H1 (cell line): ENCODE results near the gene MYCBP2. TPM values are rescaled to one million over a fixed set of nuclear protein-coding genes. Genes with fewer than 3 reads are reported as not detected.
"Not testable (repeated sequence)": the region's sequence is repeated elsewhere in the genome, so short reads cannot be mapped to it uniquely, and the experiment has no call there.

ENCODE experiments used
- CTCF ChIA-PET: fragments of 300-600 bp; sonication (Branson Sonifier 250); formaldehyde crosslinking; loops from one replicate; lab custom pipeline; 2021; ENCODE audit not compliant: partially characterized antibody; lab: Charles Lee
- POLR2A ChIA-PET: fragments of 300-600 bp; sonication (Branson Sonifier 250); formaldehyde crosslinking; loops from one replicate; lab custom pipeline; 2021; ENCODE audit warnings: inconsistent platforms; ENCODE audit not compliant: partially characterized antibody; lab: Charles Lee
- DNase-seq, 2 experiments: peaks; one replicate each; pipeline versions ENCODE4 v3.0.0 to v3.0.0-alpha.2; 2010 to 2022; ENCODE audit warnings: low spot score in 2 of 2, low read depth in 1 of 2, mixed read lengths in 1 of 2
- FAIRE-seq: peaks from 2 replicates; lab custom pipeline; 2011; peaks lifted over from hg19 to GRCh38; lab: Jason Lieb, UNC
- H2AFZ ChIP-seq: 2 replicates; pipeline ENCODE4 v1.8.1; 2012; ENCODE audit warnings: low read length, inconsistent platforms
- H2AK5ac ChIP-seq: 2 replicates; pipeline ENCODE4 v1.6.1; 2013; ENCODE audit warnings: low read depth, low read length
- H2BK120ac ChIP-seq: replicated peaks from 2 replicates; pipeline ENCODE3; 2013; ENCODE audit warnings: low read depth, low read length, inconsistent platforms
- H2BK12ac ChIP-seq: 2 replicates; pipeline ENCODE4 v1.6.1; 2013; ENCODE audit warnings: low read depth, low read length
- H2BK15ac ChIP-seq: 2 replicates; pipeline ENCODE4 v1.6.1; 2013; ENCODE audit warnings: low read length
- H2BK20ac ChIP-seq: 2 replicates; pipeline ENCODE4 v1.6.1; 2013; ENCODE audit warnings: low read length
- H2BK5ac ChIP-seq: 2 replicates; pipeline ENCODE4 v1.6.1; 2013; ENCODE audit warnings: low read depth, low read length
- H3K14ac ChIP-seq: 2 replicates; pipeline ENCODE4 v1.6.1; 2013; ENCODE audit warnings: inconsistent platforms; ENCODE audit not compliant: insufficient read length
- H3K18ac ChIP-seq: 2 replicates; pipeline ENCODE4 v1.6.1; 2013; ENCODE audit warnings: low read length; ENCODE audit errors: extremely low read depth
- H3K23ac ChIP-seq: 2 replicates; pipeline ENCODE4 v1.6.1; 2013; ENCODE audit warnings: inconsistent platforms; ENCODE audit not compliant: insufficient read length
- H3K23me2 ChIP-seq: 2 replicates; pipeline ENCODE4 v1.6.1; 2013; ENCODE audit warnings: low read depth, low read length
- H3K27ac ChIP-seq: 2 replicates; pipeline ENCODE4 v1.6.1; 2011; ENCODE audit warnings: low read depth, low read length, inconsistent platforms
- H3K27me3 ChIP-seq, 4 experiments: replicated peaks in 1 of 4; 1 replicate in 1 of 4; 2 replicates in 3 of 4; pipeline versions ENCODE4 v1.6.1 to v1.8.1; 2011 to 2013; ENCODE audit warnings: low read length in 3 of 4, mild to moderate bottlenecking in 3 of 4, inconsistent platforms in 2 of 4, mixed read lengths in 2 of 4, moderate library complexity in 1 of 4; ENCODE audit not compliant: control insufficient read depth in 3 of 4, insufficient read depth in 3 of 4; ENCODE audit errors: extremely low read depth in 1 of 4
- H3K36me3 ChIP-seq, 4 experiments: 2 replicates each; pipeline versions ENCODE4 v1.6.1 to v1.8.1; 2011 to 2013; ENCODE audit warnings: mild to moderate bottlenecking in 4 of 4, low read length in 3 of 4, moderate library complexity in 2 of 4, control low read depth in 1 of 4, inconsistent platforms in 1 of 4; ENCODE audit not compliant: insufficient read depth in 4 of 4, control insufficient read depth in 2 of 4
- H3K4ac ChIP-seq: replicated peaks from 2 replicates; pipeline ENCODE3; 2013; ENCODE audit warnings: low read length, low read depth, mixed read lengths, inconsistent platforms; ENCODE audit not compliant: insufficient read length
- H3K4me1 ChIP-seq, 4 experiments: replicated peaks in 1 of 4; 1 replicate in 1 of 4; 2 replicates in 3 of 4; pipeline versions ENCODE4 v1.6.1 to v1.8.1; 2011 to 2013; ENCODE audit warnings: low read length in 3 of 4, inconsistent platforms in 2 of 4, mixed read lengths in 1 of 4; ENCODE audit not compliant: insufficient read depth in 4 of 4, control insufficient read depth in 3 of 4
- H3K4me2 ChIP-seq, 2 experiments: 2 replicates each; pipeline versions ENCODE4 v1.6.1 to v1.8.1; 2011 to 2013; ENCODE audit warnings: low read depth in 2 of 2, low read length in 2 of 2, control low read depth in 1 of 2, inconsistent platforms in 1 of 2, mild to moderate bottlenecking in 1 of 2; ENCODE audit not compliant: insufficient read depth in 1 of 2
- H3K4me3 ChIP-seq, 4 experiments: fragments of 200-600, 300-600 bp in 1 of 4; sonication (generic), shearing (Covaris generic), sonication (Bioruptor Twin) in 1 of 4; 2 replicates each; pipeline versions ENCODE4 v1.5.1 to v1.8.1; 2011 to 2016; ENCODE audit warnings: low read length in 4 of 4, low read depth in 3 of 4, control low read depth in 2 of 4, inconsistent platforms in 2 of 4, mild to moderate bottlenecking in 2 of 4, mixed read lengths in 1 of 4, moderate library complexity in 1 of 4; ENCODE audit not compliant: insufficient read depth in 2 of 4; ENCODE audit errors: extremely low read depth in 1 of 4
- H3K56ac ChIP-seq: replicated peaks from 2 replicates; pipeline ENCODE3; 2013; ENCODE audit warnings: low read depth, mild to moderate bottlenecking, mixed read lengths, low read length, inconsistent platforms; ENCODE audit not compliant: insufficient read length
- H3K79me1 ChIP-seq: 2 replicates; pipeline ENCODE4 v1.6.1; 2013; ENCODE audit warnings: low read depth, low read length, control low read depth
- H3K79me2 ChIP-seq, 2 experiments: 2 replicates each; pipeline versions ENCODE4 v1.6.1 to v1.8.1; 2012 to 2013; ENCODE audit warnings: low read length in 2 of 2, mild to moderate bottlenecking in 2 of 2, inconsistent platforms in 1 of 2; ENCODE audit not compliant: insufficient read depth in 2 of 2, control insufficient read depth in 1 of 2
- H3K9ac ChIP-seq, 4 experiments: replicated peaks in 1 of 4; 1 replicate in 1 of 4; 2 replicates in 3 of 4; pipeline versions ENCODE4 v1.6.1 to v1.8.1; 2011 to 2013; ENCODE audit warnings: low read depth in 3 of 4, low read length in 3 of 4, control low read depth in 2 of 4, mild to moderate bottlenecking in 2 of 4, moderate library complexity in 2 of 4, inconsistent platforms in 1 of 4; ENCODE audit errors: extremely low read depth in 1 of 4
- H3K9me3 ChIP-seq, 2 experiments: 2 replicates each; pipeline versions ENCODE4 v1.6.1 to v1.8.1; 2012 to 2013; ENCODE audit warnings: mild to moderate bottlenecking in 2 of 2, moderate library complexity in 2 of 2, control low read depth in 1 of 2, inconsistent platforms in 1 of 2, low read depth in 1 of 2, low read length in 1 of 2, mixed read lengths in 1 of 2; ENCODE audit not compliant: insufficient read depth in 2 of 2
- H4K20me1 ChIP-seq, 2 experiments: replicated peaks in 1 of 2; 2 replicates each; pipeline versions ENCODE3 to v1.8.1; 2011 to 2013; ENCODE audit warnings: inconsistent platforms in 2 of 2, low read length in 2 of 2, mild to moderate bottlenecking in 1 of 2; ENCODE audit not compliant: insufficient read depth in 2 of 2, control insufficient read depth in 1 of 2
- H4K5ac ChIP-seq: 2 replicates; pipeline ENCODE4 v1.6.1; 2013; ENCODE audit warnings: low read length, low read depth, mixed read lengths, inconsistent platforms; ENCODE audit not compliant: insufficient read length
- H4K8ac ChIP-seq: 2 replicates; pipeline ENCODE4 v1.8.0; 2013; ENCODE audit warnings: mild to moderate bottlenecking, moderate library complexity, low read length, inconsistent platforms; ENCODE audit not compliant: insufficient read depth; ENCODE audit errors: extremely low read depth
- H4K91ac ChIP-seq: replicated peaks from 2 replicates; pipeline ENCODE3; 2013; ENCODE audit warnings: low read length, mixed read lengths, inconsistent platforms; ENCODE audit not compliant: insufficient read length
- WGBS, 2 experiments: shearing (Covaris generic) in 1 of 2; methylation state at CpG; one replicate each; pipeline versions ENCODE4 v1.1.6 to v1.1.7; 2013 to 2015; ENCODE audit warnings: low lambda C conversion rate in 2 of 2, mixed read lengths in 2 of 2, inconsistent platforms in 1 of 2, low coverage in 1 of 2, missing lambda C conversion rate in 1 of 2; ENCODE audit not compliant: insufficient replicate concordance in 2 of 2, insufficient coverage in 1 of 2, insufficient read length in 1 of 2; ENCODE audit errors: extremely low coverage in 1 of 2, missing lambda C conversion rate in 1 of 2; 5-methylcytosine and 5-hydroxymethylcytosine counted together
- polyA plus RNA-seq, 7 experiments: library from polyadenylated mRNA; depleted of rRNA in 3 of 7; stranded (reverse) in 5 of 7; unstranded in 2 of 7; fragments of >200 nt in 5 of 7; fragments of 200-250 nt in 2 of 7; gene quantifications; 1 replicate in 5 of 7; 2 replicates in 1 of 7; 4 replicates in 1 of 7; pipeline versions ENCODE4 v1.2.1 to v1.2.3, GENCODE V29; 2011 to 2013; ENCODE audit warnings: missing spikeins in 2 of 7, mixed read lengths in 2 of 7
- total RNA-seq: library from RNA; stranded (reverse); fragmentation: NEBNext Ultra II Directional; extraction: Animal tissue kit (Norgen Biotek cat#: 25700); gene quantifications from 2 replicates; pipeline ENCODE4 v1.2.1, GENCODE V29; 2021

The MYCBP2 gene
- total and polyA plus RNA-seq, 2 of the 8 experiments (the other 6 are each of a cell fraction or from before 2014, with no cell fraction given) = 19.0 to 52.1 TPM

DNA sequence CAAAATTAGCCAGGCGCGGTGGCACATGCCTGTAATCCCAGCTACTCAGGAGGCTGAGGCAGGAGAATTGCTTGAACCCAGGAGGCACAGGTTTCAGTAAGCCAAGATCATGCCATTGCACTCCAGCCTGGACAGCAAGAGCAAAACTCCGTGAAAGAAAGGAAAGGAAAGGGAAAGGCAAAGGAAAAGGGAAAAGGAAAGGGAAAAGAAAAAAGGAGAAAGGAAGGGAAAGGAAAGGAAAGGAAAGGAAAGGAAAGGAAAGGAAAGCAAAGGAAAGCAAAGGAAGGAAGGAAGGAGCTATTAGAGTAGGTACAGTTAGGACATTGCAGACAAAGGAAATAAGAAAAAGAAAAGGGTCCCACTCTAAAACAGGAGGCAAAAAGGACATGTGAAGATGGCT, 41.3 kb downstream of the MYCBP2 start:
- CTCF ChIA-PET, H4K20me1 ChIP-seq, H3K14ac ChIP-seq, H3K9ac ChIP-seq, H3K23me2 ChIP-seq, H3K4me1 ChIP-seq, POLR2A ChIA-PET, H3K4ac ChIP-seq, H3K56ac ChIP-seq, H3K23ac ChIP-seq, H3K36me3 ChIP-seq, H2AFZ ChIP-seq, H2BK12ac ChIP-seq, H2BK5ac ChIP-seq, H2BK120ac ChIP-seq, H4K8ac ChIP-seq, H3K4me3 ChIP-seq, H3K4me2 ChIP-seq, FAIRE-seq, H3K27ac ChIP-seq, H2BK15ac ChIP-seq, H4K91ac ChIP-seq, H4K5ac ChIP-seq, DNase-seq, H3K9me3 ChIP-seq, H3K79me2 ChIP-seq, H3K18ac ChIP-seq, H3K79me1 ChIP-seq, H2AK5ac ChIP-seq, H2BK20ac ChIP-seq, H3K27me3 ChIP-seq: not testable (repeated sequence)
- 97% methylated on average over 3 of the region's 3 CpGs; no CpG with 5 or more reads in 1 of the 2 experiments for WGBS, 2 experiments
